Suprapubic skin (tissue), 4 donors: ENCODE results near the gene MRGPRF.

Experiments used
- POLR2A ChIP-seq, 2 donors: fragments of 450-650 bp; IDR thresholded peaks; one replicate each; pipeline ENCODE4 v1.6.1; 2017; ENCODE audit warnings: antibody characterized with exemption in 2 of 2, mild to moderate bottlenecking in 2 of 2, moderate library complexity in 2 of 2
- POLR2AphosphoS5 ChIP-seq, 3 donors: sonication (generic); formaldehyde crosslinking; IDR thresholded peaks; one replicate each; pipeline ENCODE4 v1.6.1; 2017; ENCODE audit warnings: antibody characterized with exemption in 3 of 3

DNA sequence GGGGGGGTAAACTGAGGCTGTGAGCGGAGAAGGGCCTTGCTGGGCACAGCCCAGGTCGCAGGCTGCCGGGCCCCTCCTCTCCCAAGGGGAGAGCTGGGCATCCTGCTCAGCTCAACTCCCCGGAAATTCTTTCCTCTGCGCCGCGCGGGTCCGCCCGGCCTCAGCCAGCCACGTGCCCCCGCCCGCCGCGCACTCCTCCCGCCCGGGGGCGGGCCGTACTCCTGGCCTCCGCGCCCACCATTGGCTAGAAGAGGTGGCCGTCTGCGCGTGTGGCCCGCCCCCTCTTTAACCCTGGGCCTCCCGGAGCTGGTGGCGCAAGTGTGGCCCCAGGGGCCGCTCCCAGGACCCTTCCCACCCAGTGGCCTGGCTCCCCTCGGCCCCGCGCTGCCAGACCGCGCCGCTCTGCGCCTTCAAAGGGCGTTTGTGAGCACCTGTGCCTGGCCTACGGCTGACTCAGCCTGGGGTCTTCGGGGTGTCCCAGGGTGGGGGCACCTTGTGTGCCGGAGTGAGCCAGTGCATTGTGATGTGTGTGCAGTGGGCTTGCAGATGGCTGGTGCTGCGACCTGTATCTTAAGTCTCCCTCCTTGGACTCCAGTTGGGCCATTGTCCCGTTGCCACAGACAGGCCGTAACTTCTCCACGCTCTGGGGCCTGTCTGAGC lies 2.0 kb downstream of the MRGPRF start:
- TF ChIP-seq POLR2A (IDR thresholded peaks at IDR 0.05) (no peak), POLR2AphosphoS5 (IDR thresholded peaks at IDR 0.05) (no peak)
